Pancreas (tissue), 10 donors: Measurements from ENCODE around the gene EDNRA. TPM values are rescaled to one million over a fixed set of nuclear protein-coding genes. Genes with fewer than 3 reads are reported as not detected.

Experiments
- ATAC-seq, 4 donors: fragments of 200-7000 bp; cut with Tn5 transposase; one replicate each; pipeline versions ENCODE4 v1.8.0 to v1.9.1; 2020; ENCODE audit warnings: mild to moderate bottlenecking in 4 of 4, moderate library complexity in 4 of 4
- DNase-seq, 6 donors: peaks; one replicate each; pipeline ENCODE4 v3.0.0-alpha.2; 2020
- FAIRE-seq: peaks from 2 replicates; lab custom pipeline; 2012; peaks lifted over from hg19 to GRCh38; lab: Jason Lieb, UNC
- H3K27ac ChIP-seq, 4 donors: fragments of 200-600 bp; sonication (generic); 1 replicate in 3 of 4; 2 replicates in 1 of 4; pipeline versions ENCODE4 v1.5.0 to v1.8.0; 2020
- H3K27me3 ChIP-seq, 4 donors: fragments of 200-600 bp; one replicate each; pipeline ENCODE4 v1.8.0; 2021
- H3K36me3 ChIP-seq, 3 donors: fragments of 200-600 bp; sonication (generic) in 1 of 3; one replicate each; pipeline versions ENCODE4 v1.5.0 to v1.8.0; 2020 to 2021
- H3K4me1 ChIP-seq, 3 donors: fragments of 200-600 bp; one replicate each; pipeline ENCODE4 v1.8.0; 2021
- H3K4me3 ChIP-seq, 4 donors: fragments of 200-600 bp; sonication (generic) in 2 of 4; one replicate each; pipeline versions ENCODE4 v1.5.0 to v1.8.0; 2020 to 2021
- H3K9me3 ChIP-seq, 4 donors: fragments of 200-600 bp; one replicate each; pipeline ENCODE4 v1.8.0; 2021
- CTCF ChIP-seq, 4 donors: fragments of 200-600 bp; sonication (generic) in 3 of 4; IDR thresholded peaks; one replicate each; pipeline versions ENCODE4 v1.5.0 to v1.8.0; 2021; ENCODE audit warnings: antibody characterized with exemption in 4 of 4
- WGBS, 2 donors: extraction: QIAGEN DNeasy Blood & Tissue Kit; methylation state at CpG; one replicate each; pipeline ENCODE4 v1.1.7; 2013; 5-methylcytosine and 5-hydroxymethylcytosine counted together
- intact Hi-C, 3 donors: fragments of 100-400 bp; cut with DNase I; formaldehyde crosslinking; loops; one replicate each; pipeline versions ENCODE4 v1.11.1 to v1.14.2; 2022
- polyA plus RNA-seq, 2 donors: library from polyadenylated mRNA; stranded (reverse); fragments of 200-250 nt; gene quantifications; one replicate each; pipeline ENCODE4 v1.2.3, GENCODE V29; 2013
- total RNA-seq, 6 donors: library from RNA; stranded (reverse); fragmentation: NEBNext Ultra II Directional in 4 of 6; extraction: Animal tissue kit (Norgen Biotek cat#: 25700) in 4 of 6; gene quantifications; one replicate each; pipeline versions ENCODE4 v1.2.1 to v1.2.4, GENCODE V29; 2021 to 2023
- donor health status: healthy with polysubstance abuse.
- donor health status: DM: no; HTN: no; CAD: no; lungs with moderate emphysema.
- donor health status: DM: no; HTN: no; CAD: no.
- donor health status: control.
- donor health status: control.
- donor health status: Bipolar disorder and iron deficiency.
- donor health status: DM: yes; HTN: yes; CAD: no.
- donor health status: DM: no; HTN: no; CAD: no.
- donor health status: DM: no; HTN: no; CAD: no.
- donor health status: DM: yes; HTN: yes; CAD: no.

Gene EDNRA
- total and polyA plus RNA-seq, 8 donors: 0.23 to 4.6 (median 0.53) TPM

- ATAC-seq: no peak
- Histone ChIP-seq H3K27me3 (no peaks in the 10 kb centered on the region), H3K4me3 (no peak overlapping the region), H3K4me1 (no peaks in the 10 kb centered on the region), H3K9me3 (no peaks in the 10 kb centered on the region), H3K27ac (no peak overlapping the region), H3K36me3 (no peaks in the 10 kb centered on the region)
- WGBS, 2 donors: 87 to 93% methylated on average over 1 of the region's 1 CpG
- intact Hi-C loops: no loop called here
- TF ChIP-seq CTCF (IDR thresholded peaks at IDR 0.05): no peak
- no peak for DNase-seq
- no peak for FAIRE-seq
Observed at GRCh38 chr4:147567276-147567675, 86.4 kb downstream of the EDNRA start.

GRCh38 chr4:147570616-147571015, 89.7 kb downstream of the EDNRA start:
- H3K4me3 ChIP-seq: no peak overlapping the region
- no peaks in the 10 kb centered on the region for H3K36me3 ChIP-seq
- intact Hi-C loops: no loop called here
- no peak for ATAC-seq
- no peak for FAIRE-seq
- H3K4me1 ChIP-seq: no peaks in the 10 kb centered on the region
- TF ChIP-seq CTCF (IDR thresholded peaks at IDR 0.05): no peak
- H3K9me3 ChIP-seq: no peaks in the 10 kb centered on the region
- H3K27me3 ChIP-seq: no peaks in the 10 kb centered on the region
- no peak for DNase-seq
- H3K27ac ChIP-seq: no peak overlapping the region
- 50 to 64% methylated on average over 4 of the region's 4 CpGs for WGBS, 2 donors

- Histone ChIP-seq H3K4me1 (no peaks in the 10 kb centered on the region), H3K27me3 (no peaks in the 10 kb centered on the region), H3K9me3 (no peaks in the 10 kb centered on the region), H3K36me3 (no peaks in the 10 kb centered on the region), H3K27ac (no peak overlapping the region), H3K4me3 (no peak overlapping the region)
- no peak for FAIRE-seq
- intact Hi-C loops: no loop called here
- DNase-seq: no peak
- ATAC-seq: no peak
- 57 to 59% methylated on average over 5 of the region's 5 CpGs for WGBS, 2 donors
- no peak for TF ChIP-seq CTCF (IDR thresholded peaks at IDR 0.05)
Observed at GRCh38 chr4:147571036-147571770, 90.3 kb downstream of the EDNRA start.

GRCh38 chr4:147576084-147576483, 95.2 kb downstream of the EDNRA start:
- Histone ChIP-seq H3K27me3 (no peaks in the 10 kb centered on the region), H3K4me1 (no peaks in the 10 kb centered on the region), H3K9me3 (no peaks in the 10 kb centered on the region), H3K27ac (no peak overlapping the region), H3K4me3 (no peak overlapping the region), H3K36me3 (no peaks in the 10 kb centered on the region)
- FAIRE-seq: no peak
- 89 to 92% methylated on average over 3 of the region's 3 CpGs for WGBS, 2 donors
- intact Hi-C loops: no loop called here
- no peak for ATAC-seq
- no peak for TF ChIP-seq CTCF (IDR thresholded peaks at IDR 0.05)
- DNase-seq: no peak

GRCh38 chr4:147578051-147578476, 97.2 kb downstream of the EDNRA start:
- no peaks in the 10 kb centered on the region for H3K4me1 ChIP-seq
- DNase-seq (no peak), ATAC-seq (no peak), FAIRE-seq (no peak)
- no peak overlapping the region for H3K27ac ChIP-seq
- no peak for TF ChIP-seq CTCF (IDR thresholded peaks at IDR 0.05)
- no peak overlapping the region for H3K4me3 ChIP-seq
- H3K36me3 ChIP-seq: no peaks in the 10 kb centered on the region
- intact Hi-C loops: no loop called here
- 72 to 84% methylated on average over 6 of the region's 6 CpGs for WGBS, 2 donors
- H3K9me3 ChIP-seq: no peaks in the 10 kb centered on the region
- no peaks in the 10 kb centered on the region for H3K27me3 ChIP-seq
